Small intestine (tissue), 7 donors: Measurements from ENCODE around the gene MARCHF10. TPM values are rescaled to one million over a fixed set of nuclear protein-coding genes. Genes with fewer than 3 reads are reported as not detected.
A peak's percentile ranks its signal among the peaks of the same experiment; 100 is the strongest.

Source experiments
- DNase-seq, 2 donors: peaks; one replicate each; pipeline versions ENCODE4 v3.0.0 to v3.0.0-alpha.2; 2013
- FAIRE-seq: peaks from 2 replicates; lab custom pipeline; 2012; peaks lifted over from hg19 to GRCh38; lab: Jason Lieb, UNC
- H3K27ac ChIP-seq, 3 donors: one replicate each; pipeline ENCODE4 v1.5.1; 2013; ENCODE audit warnings: low read length in 2 of 3, mild to moderate bottlenecking in 2 of 3, control low read depth in 1 of 3, inconsistent platforms in 1 of 3, low read depth in 1 of 3, moderate library complexity in 1 of 3
- H3K27me3 ChIP-seq, 3 donors: one replicate each; pipeline ENCODE4 v1.6.1; 2013; ENCODE audit warnings: low read length in 3 of 3, inconsistent platforms in 1 of 3; ENCODE audit not compliant: control insufficient read depth in 3 of 3, insufficient read depth in 3 of 3
- H3K36me3 ChIP-seq, 3 donors: one replicate each; pipeline ENCODE4 v1.6.1; 2013; ENCODE audit warnings: low read length in 3 of 3, inconsistent platforms in 1 of 3, low read depth in 1 of 3, mild to moderate bottlenecking in 1 of 3, moderate library complexity in 1 of 3; ENCODE audit not compliant: control insufficient read depth in 3 of 3, insufficient read depth in 2 of 3
- H3K4me1 ChIP-seq, 3 donors: one replicate each; pipeline ENCODE4 v1.6.1; 2013; ENCODE audit warnings: low read length in 2 of 3, inconsistent platforms in 1 of 3, low read depth in 1 of 3, mild to moderate bottlenecking in 1 of 3, moderate library complexity in 1 of 3; ENCODE audit not compliant: control insufficient read depth in 3 of 3, insufficient read depth in 2 of 3
- H3K4me3 ChIP-seq, 3 donors: one replicate each; pipeline ENCODE4 v1.5.1; 2013; ENCODE audit warnings: low read length in 3 of 3, control low read depth in 1 of 3, inconsistent platforms in 1 of 3, low read depth in 1 of 3, mild to moderate bottlenecking in 1 of 3, moderate library complexity in 1 of 3
- H3K9me3 ChIP-seq, 2 donors: one replicate each; pipeline ENCODE4 v1.6.1; 2013; ENCODE audit warnings: low read depth in 1 of 2, low read length in 1 of 2; ENCODE audit not compliant: control insufficient read depth in 2 of 2, insufficient read depth in 1 of 2
- WGBS, 3 donors: extraction: QIAGEN DNeasy Blood & Tissue Kit; methylation state at CpG; one replicate each; pipeline ENCODE4 v1.1.7; 2013; 5-methylcytosine and 5-hydroxymethylcytosine counted together
- polyA plus RNA-seq, 4 donors: library from polyadenylated mRNA; stranded (reverse) in 3 of 4; unstranded in 1 of 4; fragments of 200-250 nt in 3 of 4; fragments of 120-200 nt in 1 of 4; gene quantifications; one replicate each; pipeline versions ENCODE4 v1.2.1 to v1.2.3, GENCODE V29; 2013
- donor health status: healthy with polysubstance abuse.
- donor health status: control.
- donor health status: control.
- donor health status: Bipolar disorder and iron deficiency.
- donor health status: healthy.

MARCHF10 gene
- polyA plus RNA-seq, 4 donors: 0.10 to 0.13 TPM; not detected in 2

GRCh38 chr17:62778990-62779681, 29.0 kb downstream of the MARCHF10 start:
- Histone ChIP-seq H3K4me1 (no peaks in the 10 kb centered on the region), H3K36me3 (no peaks in the 10 kb centered on the region), H3K27me3 (peaks cover 0 to 2% (median 0%) of the 10 kb centered on the region in 3 donors), H3K4me3 (no peak overlapping the region), H3K9me3 (peaks cover 0 to 4% of the 10 kb centered on the region in 2 donors), H3K27ac (no peak overlapping the region)
- no peak for FAIRE-seq
- WGBS, 3 donors: 22 to 58% (median 40%) methylated on average over 21 of the region's 21 CpGs
- DNase-seq: peak; percentile 44 to 64

GRCh38 chr17:62775876-62776275, 32.2 kb downstream of the MARCHF10 start:
- WGBS, 3 donors: 90 to 92% (median 92%) methylated on average over 4 of the region's 4 CpGs
- H3K36me3 ChIP-seq: no peaks in the 10 kb centered on the region
- H3K27me3 ChIP-seq: no peaks in the 10 kb centered on the region
- no peaks in the 10 kb centered on the region for H3K9me3 ChIP-seq
- FAIRE-seq (no peak), DNase-seq (no peak)
- H3K27ac ChIP-seq: no peak overlapping the region
- no peak overlapping the region for H3K4me3 ChIP-seq
- no peaks in the 10 kb centered on the region for H3K4me1 ChIP-seq

- no peak overlapping the region for H3K27ac ChIP-seq
- H3K36me3 ChIP-seq: no peaks in the 10 kb centered on the region
- no peaks in the 10 kb centered on the region for H3K9me3 ChIP-seq
- H3K4me1 ChIP-seq: no peaks in the 10 kb centered on the region
- WGBS, 3 donors: 57 to 68% (median 60%) methylated on average over 4 to 5 of the region's 5 CpGs
- no peak for FAIRE-seq
- H3K4me3 ChIP-seq: no peak overlapping the region
- no peak for DNase-seq
- no peaks in the 10 kb centered on the region for H3K27me3 ChIP-seq
These were observed 33.8 kb downstream of the MARCHF10 start for GRCh38 chr17:62774338-62774737.

- DNase-seq (no peak), FAIRE-seq (no peak)
- Histone ChIP-seq H3K4me3 (no peak overlapping the region), H3K36me3 (no peaks in the 10 kb centered on the region), H3K4me1 (no peaks in the 10 kb centered on the region), H3K27ac (no peak overlapping the region), H3K27me3 (no peaks in the 10 kb centered on the region), H3K9me3 (no peaks in the 10 kb centered on the region)
- 85 to 90% (median 88%) methylated on average over 5 of the region's 5 CpGs for WGBS, 3 donors
These were observed 40.1 kb downstream of the MARCHF10 start for GRCh38 chr17:62767997-62768396.

GRCh38 chr17:62765351-62765750, 42.8 kb downstream of the MARCHF10 start:
- 77 to 79% (median 77%) methylated on average over 10 of the region's 10 CpGs for WGBS, 3 donors
- Histone ChIP-seq H3K27ac (no peak overlapping the region), H3K36me3 (no peaks in the 10 kb centered on the region), H3K4me3 (no peak overlapping the region), H3K4me1 (no peaks in the 10 kb centered on the region), H3K27me3 (no peaks in the 10 kb centered on the region), H3K9me3 (no peaks in the 10 kb centered on the region)
- FAIRE-seq: no peak
- no peak for DNase-seq

GRCh38 chr17:62763891-62764600, 44.1 kb downstream of the MARCHF10 start:
- no peak for FAIRE-seq
- WGBS, 3 donors: 67 to 86% (median 74%) methylated on average over 15 of the region's 15 CpGs
- Histone ChIP-seq H3K27ac (no peak overlapping the region), H3K9me3 (no peaks in the 10 kb centered on the region), H3K4me3 (no peak overlapping the region), H3K27me3 (no peaks in the 10 kb centered on the region), H3K36me3 (no peaks in the 10 kb centered on the region), H3K4me1 (no peaks in the 10 kb centered on the region)
- DNase-seq: no peak

- no peak for DNase-seq
These were observed 46.2 kb downstream of the MARCHF10 start for GRCh38 chr17:62761884-62762283.

GRCh38 chr17:62760945-62761267, 47.2 kb downstream of the MARCHF10 start:
- H3K36me3 ChIP-seq: no peaks in the 10 kb centered on the region
- DNase-seq (no peak), FAIRE-seq (no peak)
- no peak overlapping the region for H3K27ac ChIP-seq
- H3K4me3 ChIP-seq: no peak overlapping the region
- no peaks in the 10 kb centered on the region for H3K9me3 ChIP-seq
- no peaks in the 10 kb centered on the region for H3K4me1 ChIP-seq
- H3K27me3 ChIP-seq: no peaks in the 10 kb centered on the region
- 67 to 73% (median 72%) methylated on average over 2 of the region's 2 CpGs for WGBS, 3 donors

More at GRCh38 chr17:62761884-62762283, 46.2 kb downstream of the MARCHF10 start:
- no peaks in the 10 kb centered on the region for H3K4me1 ChIP-seq
- no peak overlapping the region for H3K27ac ChIP-seq
- no peak for FAIRE-seq
- no peaks in the 10 kb centered on the region for H3K27me3 ChIP-seq
- no peak overlapping the region for H3K4me3 ChIP-seq
- WGBS, 3 donors: 58 to 66% (median 58%) methylated on average over 7 of the region's 7 CpGs
- H3K9me3 ChIP-seq: no peaks in the 10 kb centered on the region
- no peaks in the 10 kb centered on the region for H3K36me3 ChIP-seq
